ENCODE measurements around the gene RIC1.
"Not testable (repeated sequence)": the region's sequence is repeated elsewhere in the genome, so short reads cannot be mapped to it uniquely, and the experiment has no call there.

Gene RIC1

GRCh38 chr9:5628530-5629311 lies at the start of gene RIC1:
TSS of gene RIC1 (plus strand) at chr9:5629107. CDS start at chr9:5629310, 203 bp downstream.
- peak within 1 kb of the TSS; percentile 93 for H3K27ac ChIP-seq (ENCODE audit: low read depth, low read length)
- H3K4me3 ChIP-seq (ENCODE audit: low read depth, low read length): peak within 1 kb of the TSS; percentile 85
- peaks cover 29% of the 10 kb centered on the region for H3K4me1 ChIP-seq (ENCODE audit: control insufficient read depth, insufficient read depth, low read length)
- no peaks in the 10 kb centered on the region for H3K9me3 ChIP-seq (ENCODE audit: control insufficient read depth, insufficient read depth, low read length)
- peak within 1 kb of the TSS; percentile 79 for H3K9ac ChIP-seq (ENCODE audit: low read depth, low read length)
- H3K27me3 ChIP-seq (ENCODE audit: control insufficient read depth, insufficient read depth, low read length): no peaks in the 10 kb centered on the region
- no peaks in the 10 kb centered on the region for H3K36me3 ChIP-seq (ENCODE audit: control insufficient read depth, insufficient read depth, low read length)

GRCh38 chr9:5579881-5580280 lies 49.0 kb upstream of the RIC1 start:
- no peaks in the 10 kb centered on the region for H3K9me3 ChIP-seq (ENCODE audit: control insufficient read depth, insufficient read depth, low read length)
- no peaks in the 10 kb centered on the region for H3K27me3 ChIP-seq (ENCODE audit: control insufficient read depth, insufficient read depth, low read length)
- H3K36me3 ChIP-seq (ENCODE audit: control insufficient read depth, insufficient read depth, low read length): no peaks in the 10 kb centered on the region
- H3K27ac ChIP-seq (ENCODE audit: low read depth, low read length): no peak overlapping the region
- H3K4me1 ChIP-seq (ENCODE audit: control insufficient read depth, insufficient read depth, low read length): no peaks in the 10 kb centered on the region
- H3K9ac ChIP-seq (ENCODE audit: low read depth, low read length): no peak overlapping the region
- H3K4me3 ChIP-seq (ENCODE audit: low read depth, low read length): no peak overlapping the region

- Histone ChIP-seq H3K4me3 (ENCODE audit: low read depth, low read length) (no peak overlapping the region), H3K4me1 (ENCODE audit: control insufficient read depth, insufficient read depth, low read length) (no peaks in the 10 kb centered on the region), H3K27me3 (ENCODE audit: control insufficient read depth, insufficient read depth, low read length) (no peaks in the 10 kb centered on the region), H3K36me3 (ENCODE audit: control insufficient read depth, insufficient read depth, low read length) (no peaks in the 10 kb centered on the region), H3K9ac (ENCODE audit: low read depth, low read length) (no peak overlapping the region), H3K27ac (ENCODE audit: low read depth, low read length) (no peak overlapping the region), H3K9me3 (ENCODE audit: control insufficient read depth, insufficient read depth, low read length) (no peaks in the 10 kb centered on the region)
Observed at GRCh38 chr9:5580650-5581049, 48.3 kb upstream of the RIC1 start.

GRCh38 chr9:5581706-5582105 lies 47.2 kb upstream of the RIC1 start:
- H3K9me3 ChIP-seq (ENCODE audit: control insufficient read depth, insufficient read depth, low read length); H3K4me3 ChIP-seq (ENCODE audit: low read depth, low read length); H3K27me3 ChIP-seq (ENCODE audit: control insufficient read depth, insufficient read depth, low read length); H3K36me3 ChIP-seq (ENCODE audit: control insufficient read depth, insufficient read depth, low read length); H3K9ac ChIP-seq (ENCODE audit: low read depth, low read length); H3K27ac ChIP-seq (ENCODE audit: low read depth, low read length); H3K4me1 ChIP-seq (ENCODE audit: control insufficient read depth, insufficient read depth, low read length): not testable (repeated sequence)

GRCh38 chr9:5582835-5583195 lies 46.1 kb upstream of the RIC1 start:
- Histone ChIP-seq H3K27me3 (ENCODE audit: control insufficient read depth, insufficient read depth, low read length) (no peaks in the 10 kb centered on the region), H3K36me3 (ENCODE audit: control insufficient read depth, insufficient read depth, low read length) (no peaks in the 10 kb centered on the region), H3K27ac (ENCODE audit: low read depth, low read length) (no peak overlapping the region), H3K4me3 (ENCODE audit: low read depth, low read length) (no peak overlapping the region), H3K9me3 (ENCODE audit: control insufficient read depth, insufficient read depth, low read length) (no peaks in the 10 kb centered on the region), H3K4me1 (ENCODE audit: control insufficient read depth, insufficient read depth, low read length) (no peaks in the 10 kb centered on the region), H3K9ac (ENCODE audit: low read depth, low read length) (no peak overlapping the region)

GRCh38 chr9:5586391-5586802 lies 42.5 kb upstream of the RIC1 start:
- Histone ChIP-seq H3K9me3 (ENCODE audit: control insufficient read depth, insufficient read depth, low read length) (no peaks in the 10 kb centered on the region), H3K4me1 (ENCODE audit: control insufficient read depth, insufficient read depth, low read length) (peaks cover 7% of the 10 kb centered on the region; the same call in 1 of the 2 replicates), H3K27ac (ENCODE audit: low read depth, low read length) (no peak overlapping the region), H3K9ac (ENCODE audit: low read depth, low read length) (no peak overlapping the region), H3K36me3 (ENCODE audit: control insufficient read depth, insufficient read depth, low read length) (no peaks in the 10 kb centered on the region), H3K27me3 (ENCODE audit: control insufficient read depth, insufficient read depth, low read length) (no peaks in the 10 kb centered on the region), H3K4me3 (ENCODE audit: low read depth, low read length) (no peak overlapping the region)

- H3K4me3 ChIP-seq (ENCODE audit: low read depth, low read length): no peak overlapping the region
- H3K36me3 ChIP-seq (ENCODE audit: control insufficient read depth, insufficient read depth, low read length): no peaks in the 10 kb centered on the region
- H3K27me3 ChIP-seq (ENCODE audit: control insufficient read depth, insufficient read depth, low read length): no peaks in the 10 kb centered on the region
- no peak overlapping the region for H3K9ac ChIP-seq (ENCODE audit: low read depth, low read length)
- H3K9me3 ChIP-seq (ENCODE audit: control insufficient read depth, insufficient read depth, low read length): no peaks in the 10 kb centered on the region
- H3K27ac ChIP-seq (ENCODE audit: low read depth, low read length): no peak overlapping the region
- peaks cover 7% of the 10 kb centered on the region; the same call in 1 of the 2 replicates for H3K4me1 ChIP-seq (ENCODE audit: control insufficient read depth, insufficient read depth, low read length)
Observed at GRCh38 chr9:5587024-5587423, 41.9 kb upstream of the RIC1 start.

- H3K4me3 ChIP-seq (ENCODE audit: low read depth, low read length): no peak overlapping the region
- H3K27ac ChIP-seq (ENCODE audit: low read depth, low read length): no peak overlapping the region
- H3K4me1 ChIP-seq (ENCODE audit: control insufficient read depth, insufficient read depth, low read length): peaks cover 7% of the 10 kb centered on the region; the same call in 1 of the 2 replicates
- H3K36me3 ChIP-seq (ENCODE audit: control insufficient read depth, insufficient read depth, low read length): no peaks in the 10 kb centered on the region
- H3K9me3 ChIP-seq (ENCODE audit: control insufficient read depth, insufficient read depth, low read length): no peaks in the 10 kb centered on the region
- no peak overlapping the region for H3K9ac ChIP-seq (ENCODE audit: low read depth, low read length)
- no peaks in the 10 kb centered on the region for H3K27me3 ChIP-seq (ENCODE audit: control insufficient read depth, insufficient read depth, low read length)
Observed at GRCh38 chr9:5592231-5592630, 36.7 kb upstream of the RIC1 start.

GRCh38 chr9:5592904-5593303 lies 36.0 kb upstream of the RIC1 start:
- H3K27ac ChIP-seq (ENCODE audit: low read depth, low read length): no peak overlapping the region
- no peak overlapping the region for H3K9ac ChIP-seq (ENCODE audit: low read depth, low read length)
- H3K36me3 ChIP-seq (ENCODE audit: control insufficient read depth, insufficient read depth, low read length): no peaks in the 10 kb centered on the region
- no peak overlapping the region for H3K4me3 ChIP-seq (ENCODE audit: low read depth, low read length)
- peaks cover 7% of the 10 kb centered on the region; the same call in 1 of the 2 replicates for H3K4me1 ChIP-seq (ENCODE audit: control insufficient read depth, insufficient read depth, low read length)
- H3K9me3 ChIP-seq (ENCODE audit: control insufficient read depth, insufficient read depth, low read length): no peaks in the 10 kb centered on the region
- H3K27me3 ChIP-seq (ENCODE audit: control insufficient read depth, insufficient read depth, low read length): no peaks in the 10 kb centered on the region

GRCh38 chr9:5593904-5594303 lies 35.0 kb upstream of the RIC1 start:
- H3K4me1 ChIP-seq (ENCODE audit: control insufficient read depth, insufficient read depth, low read length): peaks cover 7% of the 10 kb centered on the region; the same call in 1 of the 2 replicates
- H3K9me3 ChIP-seq (ENCODE audit: control insufficient read depth, insufficient read depth, low read length): no peaks in the 10 kb centered on the region
- H3K27me3 ChIP-seq (ENCODE audit: control insufficient read depth, insufficient read depth, low read length): no peaks in the 10 kb centered on the region
- no peak overlapping the region for H3K4me3 ChIP-seq (ENCODE audit: low read depth, low read length)
- H3K27ac ChIP-seq (ENCODE audit: low read depth, low read length): no peak overlapping the region
- H3K36me3 ChIP-seq (ENCODE audit: control insufficient read depth, insufficient read depth, low read length): no peaks in the 10 kb centered on the region
- no peak overlapping the region for H3K9ac ChIP-seq (ENCODE audit: low read depth, low read length)

- Histone ChIP-seq H3K27me3 (ENCODE audit: control insufficient read depth, insufficient read depth, low read length) (no peaks in the 10 kb centered on the region), H3K36me3 (ENCODE audit: control insufficient read depth, insufficient read depth, low read length) (no peaks in the 10 kb centered on the region), H3K27ac (ENCODE audit: low read depth, low read length) (no peak overlapping the region), H3K9ac (ENCODE audit: low read depth, low read length) (no peak overlapping the region), H3K9me3 (ENCODE audit: control insufficient read depth, insufficient read depth, low read length) (no peaks in the 10 kb centered on the region), H3K4me1 (ENCODE audit: control insufficient read depth, insufficient read depth, low read length) (no peaks in the 10 kb centered on the region), H3K4me3 (ENCODE audit: low read depth, low read length) (no peak overlapping the region)
Observed at GRCh38 chr9:5596173-5596572, 32.7 kb upstream of the RIC1 start.

All from HUES48 (cell line).